Kidney epithelial cell (primary cell): ENCODE measurements around the gene DPY19L1. TPM values are rescaled to one million over a fixed set of nuclear protein-coding genes. Genes with fewer than 3 reads are reported as not detected.
"Not testable (repeated sequence)": the region's sequence is repeated elsewhere in the genome, so short reads cannot be mapped to it uniquely, and the experiment has no call there.

Experiments
- DNase-seq: peaks from one replicate; pipeline ENCODE4 v3.0.0-alpha.2; 2010; ENCODE audit warnings: low read depth
- H3K27me3 ChIP-seq: 2 replicates; pipeline ENCODE4 v1.6.0; 2011; ENCODE audit warnings: low read length; ENCODE audit not compliant: control insufficient read depth, insufficient read depth
- H3K36me3 ChIP-seq: 2 replicates; pipeline ENCODE4 v1.5.1; 2011; ENCODE audit warnings: low read length; ENCODE audit not compliant: control insufficient read depth, insufficient read depth
- H3K4me3 ChIP-seq: 2 replicates; pipeline ENCODE4 v1.5.1; 2011; ENCODE audit warnings: low read depth, mild to moderate bottlenecking, control low read depth, low read length
- CTCF ChIP-seq: IDR thresholded peaks from 2 replicates; pipeline ENCODE4 v1.5.1; 2011; ENCODE audit warnings: mild to moderate bottlenecking, moderate library complexity, low read length, control low read depth, inconsistent platforms; ENCODE audit not compliant: insufficient read depth, poor library complexity, severe bottlenecking
- total RNA-seq: library from RNA; depleted of rRNA; stranded (reverse); fragments of >200 nt; gene quantifications from 2 replicates; pipeline ENCODE4 v1.2.3, GENCODE V29; 2015

Gene DPY19L1
- total RNA-seq, 1 donor from 2014 or later = 64.3 TPM

- H3K36me3 ChIP-seq = no peaks in the 10 kb centered on the region
- no peak for DNase-seq
- H3K4me3 ChIP-seq = no peak overlapping the region
- H3K27me3 ChIP-seq = no peaks in the 10 kb centered on the region
- TF ChIP-seq CTCF = no peak
These were observed 150.4 kb downstream of the DPY19L1 start for GRCh38 chr7:34886856-34887255.

- H3K36me3 ChIP-seq, DNase-seq, H3K4me3 ChIP-seq, H3K27me3 ChIP-seq: not testable (repeated sequence)
These were observed 153.4 kb downstream of the DPY19L1 start for GRCh38 chr7:34883855-34884254.

GRCh38 chr7:34879871-34880270, 157.4 kb downstream of the DPY19L1 start:
- Histone ChIP-seq H3K36me3 (no peaks in the 10 kb centered on the region), H3K27me3 (no peaks in the 10 kb centered on the region), H3K4me3 (no peak overlapping the region)
- no peak for TF ChIP-seq CTCF
- no peak for DNase-seq

GRCh38 chr7:34878944-34879735, 158.1 kb downstream of the DPY19L1 start:
- not testable (repeated sequence) for DNase-seq, H3K27me3 ChIP-seq, H3K36me3 ChIP-seq, H3K4me3 ChIP-seq

Other genes starting within 250 kb of the DPY19L1 start
- 0.27 and 1.0 TPM in 2 replicates for gene TBX20, start 216.6 kb upstream of the DPY19L1 start, total RNA-seq